GM23248 (cell line): ENCODE results near the gene GPR65. TPM values are rescaled to one million over a fixed set of nuclear protein-coding genes. Genes with fewer than 3 reads are reported as not detected.

ENCODE experiments used
- DNase-seq: peaks from one replicate; pipeline ENCODE4 v3.0.0-alpha.2; 2015
- H2AFZ ChIP-seq: fragments of 200-600 bp; sonication (generic); 2 replicates; pipeline ENCODE4 v1.6.1; 2016; ENCODE audit warnings: antibody characterized with exemption
- H3F3A ChIP-seq: fragments of 200-600 bp; sonication (generic); 2 replicates; pipeline ENCODE4 v1.6.1; 2016; ENCODE audit warnings: mild to moderate bottlenecking, antibody characterized with exemption, mixed run types; ENCODE audit not compliant: insufficient read depth
- H3K27ac ChIP-seq: fragments of 200-600 bp; sonication (generic); 2 replicates; pipeline ENCODE4 v1.5.1; 2016; ENCODE audit warnings: mild to moderate bottlenecking
- H3K27me3 ChIP-seq: fragments of 200-600 bp; sonication (generic); replicated peaks from 2 replicates; pipeline ENCODE4 v1.6.1; 2016; ENCODE audit warnings: mild to moderate bottlenecking; ENCODE audit not compliant: insufficient read depth
- H3K36me3 ChIP-seq: fragments of 200-600 bp; sonication (generic); 2 replicates; pipeline ENCODE4 v1.6.1; 2016; ENCODE audit warnings: low read depth, mild to moderate bottlenecking
- H3K4me1 ChIP-seq: fragments of 200-600 bp; sonication (generic); 2 replicates; pipeline ENCODE4 v1.6.1; 2016; ENCODE audit warnings: mild to moderate bottlenecking; ENCODE audit not compliant: insufficient read depth
- H3K4me2 ChIP-seq: fragments of 200-600 bp; sonication (generic); one replicate; pipeline ENCODE4 v1.6.1; 2016; ENCODE audit warnings: mild to moderate bottlenecking; ENCODE audit not compliant: unreplicated experiment
- H3K4me3 ChIP-seq: fragments of 200-600 bp; sonication (generic); 2 replicates; pipeline ENCODE4 v1.5.1; 2016; ENCODE audit warnings: mild to moderate bottlenecking
- H3K79me2 ChIP-seq: fragments of 200-600 bp; sonication (generic); 2 replicates; pipeline ENCODE4 v1.6.1; 2016; ENCODE audit warnings: mild to moderate bottlenecking; ENCODE audit not compliant: insufficient read depth
- H3K9ac ChIP-seq: fragments of 200-600 bp; sonication (generic); 2 replicates; pipeline ENCODE4 v1.6.1; 2016; ENCODE audit warnings: mild to moderate bottlenecking
- H3K9me2 ChIP-seq: fragments of 200-600 bp; sonication (generic); 2 replicates; pipeline ENCODE4 v1.6.1; 2016; ENCODE audit warnings: mixed run types, mild to moderate bottlenecking, moderate library complexity; ENCODE audit not compliant: insufficient read depth
- H3K9me3 ChIP-seq: fragments of 200-600 bp; sonication (generic); one replicate; pipeline ENCODE4 v1.6.1; 2017; ENCODE audit warnings: low read depth
- H4K20me1 ChIP-seq: fragments of 200-600 bp; sonication (generic); 2 replicates; pipeline ENCODE4 v1.6.0; 2016; ENCODE audit not compliant: insufficient read depth
- EZH2 ChIP-seq: fragments of 200-600 bp; sonication (generic); IDR thresholded peaks from 2 replicates; pipeline ENCODE4 v1.6.1; 2018; ENCODE audit warnings: antibody characterized with exemption, mild to moderate bottlenecking; ENCODE audit not compliant: insufficient read depth, poor library complexity, severe bottlenecking
- EZH2phosphoT487 ChIP-seq: fragments of 200-600 bp; sonication (generic); IDR thresholded peaks from 2 replicates; pipeline ENCODE4 v1.6.1; 2018; ENCODE audit warnings: antibody characterized with exemption, moderate library complexity, mild to moderate bottlenecking, low read depth; ENCODE audit not compliant: insufficient read depth
- WGBS, 2 experiments: methylation state at CpG; one replicate each; pipeline ENCODE4 v1.1.6; 2015 to 2017; ENCODE audit warnings: low lambda C conversion rate in 2 of 2, low coverage in 1 of 2; ENCODE audit errors: missing lambda C conversion rate in 2 of 2; 5-methylcytosine and 5-hydroxymethylcytosine counted together
- in situ Hi-C: fragments of 300-500 bp; cut with MboI; formaldehyde crosslinking; loops from 2 replicates; pipeline ENCODE4 v1.15.0; 2020
- polyA plus RNA-seq: library from polyadenylated mRNA; unstranded; fragments of >200 nt; fragmentation: Nextera tagmentation; extraction: Ambion mirVana; gene quantifications from 2 replicates; pipeline ENCODE4 v1.2.1, GENCODE V29; 2016
- total RNA-seq: library from RNA; depleted of rRNA; stranded (reverse); fragments of >200 nt; shearing (Covaris generic); gene quantifications from 2 replicates; pipeline ENCODE4 v1.2.3, GENCODE V29; 2014

GPR65 gene
- total and polyA plus RNA-seq, 2 experiments from 2014 or later = 0.06 to 0.22 TPM

DNA sequence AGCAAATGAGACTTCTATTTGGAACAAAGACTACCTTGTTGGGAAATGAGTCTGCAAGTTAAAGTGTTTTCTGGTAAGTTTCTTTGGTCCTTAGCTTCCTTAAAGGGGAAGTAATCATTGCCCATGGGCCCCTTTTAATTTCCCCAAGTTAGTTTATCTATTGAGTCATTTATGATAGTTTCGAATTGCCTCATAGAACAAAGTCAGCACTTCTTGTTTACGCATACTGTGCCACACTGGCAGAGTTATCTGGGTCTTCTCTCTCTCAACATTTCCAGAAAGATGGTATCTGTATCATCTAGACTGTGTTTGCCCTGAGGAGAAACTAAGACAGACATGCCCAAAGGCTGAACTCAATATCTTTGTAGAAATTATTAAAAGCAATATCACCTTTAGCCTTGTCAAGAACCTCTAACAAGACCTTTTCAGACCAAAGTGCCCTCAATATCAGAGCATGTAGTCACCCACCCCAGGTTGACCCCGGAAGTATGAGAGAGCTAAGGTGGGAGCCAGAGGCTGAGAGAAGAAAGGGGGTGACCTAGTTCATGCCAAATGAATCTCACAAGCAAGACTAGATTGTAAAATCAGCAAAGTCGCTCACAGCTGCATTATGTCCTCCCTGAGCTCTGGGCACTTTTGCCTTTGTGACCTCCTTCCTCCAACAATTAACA is 40.0 kb downstream of the GPR65 start:
- no peak for DNase-seq
- no peaks in the 10 kb centered on the region for H3K9me2 ChIP-seq
- 47 to 56% methylated on average over 4 of the region's 4 CpGs for WGBS, 2 experiments
- in situ Hi-C loops = no loop called here
- no peaks in the 10 kb centered on the region for H3K27me3 ChIP-seq
- H3F3A ChIP-seq = no peaks in the 10 kb centered on the region
- TF ChIP-seq EZH2phosphoT487 (no peak), EZH2 (no peak)
- no peak overlapping the region for H3K27ac ChIP-seq
- H3K36me3 ChIP-seq = no peaks in the 10 kb centered on the region
- no peak overlapping the region for H3K9ac ChIP-seq
- no peak overlapping the region for H3K4me3 ChIP-seq
- H3K9me3 ChIP-seq = no peaks in the 10 kb centered on the region
- H3K4me1 ChIP-seq = no peaks in the 10 kb centered on the region
- H4K20me1 ChIP-seq = no peaks in the 10 kb centered on the region
- H3K79me2 ChIP-seq = no peaks in the 10 kb centered on the region
- no peak overlapping the region for H2AFZ ChIP-seq
- no peak overlapping the region for H3K4me2 ChIP-seq

DNA sequence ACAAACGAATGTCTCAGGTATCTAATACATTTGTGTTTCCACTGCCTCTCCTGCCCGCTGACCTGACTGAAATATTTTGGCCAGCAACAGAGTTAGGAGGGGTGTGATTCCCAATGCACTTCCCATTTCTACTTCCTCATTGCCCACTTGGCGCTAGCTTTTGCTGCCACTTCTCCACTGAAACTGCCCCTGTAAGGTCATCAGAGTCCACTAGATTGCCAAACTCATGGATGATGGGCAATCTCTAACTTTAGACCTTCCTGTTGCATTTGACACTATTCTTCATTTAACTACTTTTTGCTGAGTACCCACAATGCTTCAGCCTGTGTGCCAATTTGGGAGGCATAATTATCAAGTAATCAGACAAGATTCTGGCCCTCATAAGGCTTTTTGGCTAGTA is 40.8 kb downstream of the GPR65 start:
- no peaks in the 10 kb centered on the region for H3K27me3 ChIP-seq

DNA sequence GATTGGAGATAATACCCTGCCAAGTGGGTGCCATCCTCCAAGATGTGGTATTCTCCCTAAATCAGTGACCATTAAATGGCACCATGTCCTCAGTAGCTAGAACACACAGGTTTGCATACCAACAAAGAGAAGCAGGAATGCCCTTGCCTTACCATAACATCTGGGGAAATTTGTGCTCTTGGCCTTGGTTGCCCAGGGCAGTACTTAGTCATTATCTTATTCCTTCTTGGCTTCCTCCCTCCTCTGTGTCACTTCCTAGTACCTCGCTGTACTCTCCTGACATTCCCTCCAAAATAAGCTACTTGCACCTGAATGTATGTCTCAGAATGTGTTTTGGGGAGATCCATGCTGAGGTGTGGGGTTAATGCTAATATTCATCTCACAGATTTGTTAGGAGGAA is 43.4 kb downstream of the GPR65 start:
- H3K79me2 ChIP-seq = no peaks in the 10 kb centered on the region
- no peak overlapping the region for H2AFZ ChIP-seq
- in situ Hi-C loops = no loop called here
- H3K4me1 ChIP-seq = no peaks in the 10 kb centered on the region
- no peak overlapping the region for H3K9ac ChIP-seq
- TF ChIP-seq EZH2phosphoT487 = no peak
- TF ChIP-seq EZH2 = no peak
- no peak overlapping the region for H3K4me2 ChIP-seq
- H3K27ac ChIP-seq = no peak overlapping the region
- DNase-seq = no peak
- H3F3A ChIP-seq = no peaks in the 10 kb centered on the region
- H3K36me3 ChIP-seq = no peaks in the 10 kb centered on the region
- no peaks in the 10 kb centered on the region for H4K20me1 ChIP-seq
- H3K27me3 ChIP-seq = no peaks in the 10 kb centered on the region
- no peaks in the 10 kb centered on the region for H3K9me2 ChIP-seq
- H3K4me3 ChIP-seq = no peak overlapping the region
- WGBS, 2 experiments = 52 to 72% methylated on average over 1 of the region's 1 CpG
- no peaks in the 10 kb centered on the region for H3K9me3 ChIP-seq

More for the DNA sequence above, 40.8 kb downstream of the GPR65 start:
- Histone ChIP-seq H3K79me2 (no peaks in the 10 kb centered on the region), H3K9ac (no peak overlapping the region), H3K4me2 (no peak overlapping the region), H2AFZ (no peak overlapping the region), H3K4me1 (no peaks in the 10 kb centered on the region), H3K9me2 (no peaks in the 10 kb centered on the region), H3K4me3 (no peak overlapping the region), H4K20me1 (no peaks in the 10 kb centered on the region), H3F3A (no peaks in the 10 kb centered on the region), H3K36me3 (no peaks in the 10 kb centered on the region), H3K27ac (no peak overlapping the region), H3K9me3 (no peaks in the 10 kb centered on the region)
- TF ChIP-seq EZH2 (no peak), EZH2phosphoT487 (no peak)
- no peak for DNase-seq
- in situ Hi-C loops = no loop called here
- WGBS, 2 experiments = 58 to 61% methylated on average over 3 of the region's 3 CpGs

DNA sequence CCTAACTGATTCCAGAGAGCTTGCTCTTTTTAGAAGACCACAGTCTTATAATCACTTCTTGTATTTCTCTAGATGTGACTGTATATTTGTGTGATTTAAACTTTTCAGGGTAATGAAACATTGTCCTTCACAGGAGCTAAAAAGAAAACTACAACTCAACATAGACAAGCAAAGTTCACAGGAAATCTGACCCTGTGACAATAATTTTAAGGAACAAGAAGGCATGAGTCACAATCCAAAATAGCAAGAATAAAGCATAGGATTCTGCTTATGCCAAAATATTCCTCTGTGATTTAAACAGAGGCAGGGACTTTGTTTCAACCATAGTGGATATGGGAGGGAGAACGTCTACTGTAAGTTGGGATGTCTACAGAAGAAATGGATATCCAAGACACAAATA is 44.3 kb downstream of the GPR65 start:
- Histone ChIP-seq H3K27ac (no peak overlapping the region), H3K4me1 (no peaks in the 10 kb centered on the region), H3K9ac (no peak overlapping the region), H3K4me3 (no peak overlapping the region), H3K27me3 (no peaks in the 10 kb centered on the region), H3K4me2 (no peak overlapping the region), H3K79me2 (no peaks in the 10 kb centered on the region), H3K9me3 (no peaks in the 10 kb centered on the region), H3F3A (no peaks in the 10 kb centered on the region), H3K36me3 (no peaks in the 10 kb centered on the region), H2AFZ (no peak overlapping the region), H4K20me1 (no peaks in the 10 kb centered on the region), H3K9me2 (no peaks in the 10 kb centered on the region)
- TF ChIP-seq EZH2 (no peak), EZH2phosphoT487 (no peak)
- no peak for DNase-seq
- in situ Hi-C loops = no loop called here
- 22 to 26% methylated on average over 1 of the region's 1 CpG for WGBS, 2 experiments

DNA sequence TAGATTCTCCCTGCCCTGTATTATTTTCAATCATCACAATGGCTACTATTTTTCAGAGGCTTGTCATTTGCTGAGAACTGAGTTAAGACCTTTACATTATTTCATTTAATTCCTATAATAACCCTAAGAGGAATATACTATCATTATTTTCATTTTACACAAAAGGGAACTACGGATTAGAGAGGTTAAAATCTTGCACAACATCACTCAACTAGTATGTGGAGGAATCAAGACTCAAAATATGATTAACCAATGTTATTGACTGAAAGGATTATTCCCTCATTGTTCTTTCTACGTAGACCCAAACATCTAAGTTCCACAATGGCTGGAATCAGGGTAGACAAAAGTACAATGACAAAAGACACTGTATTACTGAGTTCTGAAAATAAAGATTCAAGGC is 45.0 kb downstream of the GPR65 start:
- Histone ChIP-seq H3K9me3 (no peaks in the 10 kb centered on the region), H3K79me2 (no peaks in the 10 kb centered on the region), H3K27me3 (no peaks in the 10 kb centered on the region), H4K20me1 (no peaks in the 10 kb centered on the region), H3K4me1 (no peaks in the 10 kb centered on the region), H3K4me2 (no peak overlapping the region), H3K4me3 (no peak overlapping the region), H3K9me2 (no peaks in the 10 kb centered on the region), H3K9ac (no peak overlapping the region), H3F3A (no peaks in the 10 kb centered on the region), H3K27ac (no peak overlapping the region), H3K36me3 (no peaks in the 10 kb centered on the region), H2AFZ (no peak overlapping the region)
- in situ Hi-C loops = no loop called here
- 18 to 19% methylated on average over 2 of the region's 2 CpGs for WGBS, 2 experiments
- TF ChIP-seq EZH2 (no peak), EZH2phosphoT487 (no peak)
- DNase-seq = no peak
